M059J (cell line): ENCODE results near the gene EPHA2. TPM values are rescaled to one million over a fixed set of nuclear protein-coding genes. Genes with fewer than 3 reads are reported as not detected.

ENCODE experiments used
- DNase-seq: peaks from one replicate; pipeline ENCODE4 v3.0.0-alpha.2; 2012; ENCODE audit warnings: low read depth
- total RNA-seq: library from RNA; depleted of rRNA; stranded (reverse); fragments of >200 nt; shearing (Covaris generic); gene quantifications from 2 replicates; pipeline ENCODE4 v1.2.3, GENCODE V29; 2014

EPHA2 gene
- total RNA-seq, 1 experiment from 2014 or later: 212 TPM

DNA sequence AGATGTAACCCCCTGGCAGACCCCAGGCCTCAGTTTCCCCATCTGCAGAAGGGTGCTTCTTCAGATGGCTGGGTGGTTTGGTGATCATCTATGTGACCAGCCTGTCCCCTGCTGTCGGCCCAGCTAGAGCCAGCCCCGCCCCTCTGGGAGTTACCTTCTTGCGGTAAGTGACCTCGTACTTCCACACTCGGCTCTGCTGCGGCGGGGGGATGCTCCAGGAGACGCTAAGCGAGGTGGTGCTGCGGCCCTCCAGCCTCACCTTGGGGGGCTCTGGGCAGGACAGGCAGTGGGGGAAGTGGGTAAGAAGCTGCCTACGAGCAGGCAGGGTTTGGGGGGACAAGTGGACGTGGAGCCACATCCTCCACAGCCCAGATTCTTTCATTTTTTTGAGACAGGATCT is 20.4 kb downstream of the EPHA2 start:
- no peak for DNase-seq

DNA sequence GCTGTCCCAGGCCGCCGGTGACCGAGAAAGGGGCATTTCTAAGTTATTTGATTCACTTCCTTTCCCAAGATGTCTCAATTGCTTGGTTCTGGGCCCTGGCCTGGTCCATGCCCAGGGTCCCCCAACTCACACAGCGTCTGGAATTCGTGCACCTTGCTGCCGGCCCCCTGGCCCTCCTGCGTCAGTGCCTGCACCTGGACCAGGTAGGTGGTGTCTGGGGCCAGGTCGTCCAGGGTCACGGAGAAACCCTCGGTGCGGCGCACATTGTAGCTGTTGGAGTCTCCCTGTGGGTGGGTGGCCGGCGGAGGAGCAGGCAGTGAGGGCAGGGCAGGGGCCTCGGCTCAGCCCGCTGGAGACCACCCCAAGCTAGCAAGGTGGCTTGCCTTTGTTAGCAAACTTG is 21.0 kb downstream of the EPHA2 start:
- no peak for DNase-seq

DNA sequence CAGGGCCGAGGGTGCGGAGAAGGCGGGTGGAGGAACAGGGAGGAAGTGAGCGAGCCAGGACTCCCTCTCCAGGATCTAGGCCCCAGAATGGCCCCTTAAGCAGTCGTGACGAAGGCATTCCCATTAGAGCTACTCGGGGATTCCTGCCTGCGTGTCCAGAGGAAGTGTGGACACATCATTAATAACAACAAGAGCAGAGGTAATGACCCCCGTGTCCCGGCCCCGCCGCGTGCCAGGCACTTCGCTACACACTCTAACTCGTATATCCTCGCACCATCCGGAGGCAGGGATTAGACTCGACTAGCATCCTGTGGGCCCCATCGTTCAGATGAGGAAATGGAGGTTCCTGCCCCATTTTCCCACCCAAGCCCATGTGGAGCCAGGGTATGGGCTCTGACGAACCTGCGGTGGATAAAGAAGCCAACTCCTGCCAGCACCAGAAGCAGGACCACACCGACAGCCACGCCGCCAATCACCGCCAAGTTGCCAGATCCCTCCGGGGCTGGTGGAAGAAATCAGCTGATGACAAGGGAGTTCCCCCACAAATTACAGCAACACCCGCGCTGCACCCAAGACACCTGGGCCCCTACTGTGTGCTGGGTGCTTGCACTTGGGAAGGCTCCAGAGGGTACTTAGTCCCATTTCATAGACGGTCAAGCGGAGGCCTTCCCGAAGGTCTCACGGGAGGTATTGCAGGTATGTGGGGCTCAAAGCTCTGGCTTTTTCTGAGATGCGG is 21.6 kb downstream of the EPHA2 start:
- no peak for DNase-seq

DNA sequence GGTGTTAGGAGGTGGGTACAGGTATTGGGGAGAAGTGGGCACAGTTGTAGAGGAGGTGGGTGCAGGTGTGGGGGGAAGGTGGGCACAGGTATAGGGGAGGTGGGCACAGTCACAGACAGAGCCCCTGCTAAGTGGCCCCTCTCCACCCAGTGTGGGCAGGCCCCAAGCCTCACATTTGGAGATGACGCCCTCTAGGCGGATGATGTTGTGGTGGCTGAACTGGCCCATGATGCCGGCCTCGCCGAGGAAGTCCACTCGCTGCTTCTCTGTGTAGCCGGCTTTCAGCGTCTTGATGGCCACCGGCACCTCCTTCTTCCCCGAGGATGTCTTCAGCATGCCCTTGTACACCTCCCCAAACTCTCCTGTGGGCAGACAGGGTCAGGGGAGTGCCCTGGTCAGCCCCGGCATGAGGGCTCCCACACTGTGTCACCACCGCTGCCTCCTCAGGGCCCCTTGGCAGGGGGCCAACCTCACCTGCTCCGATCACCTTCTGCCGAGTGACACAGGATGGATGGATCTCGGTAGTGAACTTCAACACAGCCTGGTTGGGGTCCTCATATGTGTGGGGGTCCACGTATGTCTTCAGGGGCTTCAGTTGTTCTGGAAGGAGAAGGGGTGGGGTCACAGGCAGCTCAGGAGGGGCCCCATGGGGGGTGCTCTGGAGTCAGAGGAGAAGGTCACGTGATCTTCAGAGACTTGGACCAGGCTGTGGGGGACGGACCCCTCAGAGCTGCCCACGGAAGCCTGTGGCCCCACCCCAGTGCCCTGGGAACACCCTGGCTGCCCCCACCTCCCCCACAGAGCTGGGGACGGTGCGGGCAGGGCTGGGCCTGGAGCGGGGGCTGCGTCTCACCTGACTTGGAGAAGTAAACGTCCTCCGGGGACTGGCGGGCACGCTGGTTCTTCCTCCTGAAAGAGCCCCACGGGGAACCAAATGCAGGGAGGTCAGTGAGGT is 22.6 kb downstream of the EPHA2 start:
- DNase-seq: no peak

DNA sequence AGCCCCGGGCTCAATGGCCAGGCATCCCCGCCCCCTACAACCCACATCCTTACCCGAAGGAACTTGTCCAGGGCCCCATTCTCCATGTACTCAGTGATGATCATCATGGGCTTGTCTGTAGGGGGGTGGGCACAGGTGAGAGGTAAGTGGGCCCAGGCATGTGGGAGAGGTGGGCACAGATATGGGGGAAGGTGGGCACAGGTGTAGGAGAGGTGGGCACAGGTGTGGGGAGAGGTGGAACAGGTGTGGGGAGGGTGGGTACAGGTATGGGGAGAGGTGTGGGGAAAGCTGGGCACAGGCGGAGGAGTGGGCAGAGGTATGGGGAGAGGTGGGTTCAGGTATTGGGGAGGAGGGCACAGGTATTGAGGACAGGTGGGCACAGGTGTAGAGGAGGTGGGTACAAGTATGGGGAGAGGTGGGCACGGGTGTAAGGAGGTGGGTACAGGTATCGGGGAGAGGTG is 23.5 kb downstream of the EPHA2 start:
- no peak for DNase-seq

DNA sequence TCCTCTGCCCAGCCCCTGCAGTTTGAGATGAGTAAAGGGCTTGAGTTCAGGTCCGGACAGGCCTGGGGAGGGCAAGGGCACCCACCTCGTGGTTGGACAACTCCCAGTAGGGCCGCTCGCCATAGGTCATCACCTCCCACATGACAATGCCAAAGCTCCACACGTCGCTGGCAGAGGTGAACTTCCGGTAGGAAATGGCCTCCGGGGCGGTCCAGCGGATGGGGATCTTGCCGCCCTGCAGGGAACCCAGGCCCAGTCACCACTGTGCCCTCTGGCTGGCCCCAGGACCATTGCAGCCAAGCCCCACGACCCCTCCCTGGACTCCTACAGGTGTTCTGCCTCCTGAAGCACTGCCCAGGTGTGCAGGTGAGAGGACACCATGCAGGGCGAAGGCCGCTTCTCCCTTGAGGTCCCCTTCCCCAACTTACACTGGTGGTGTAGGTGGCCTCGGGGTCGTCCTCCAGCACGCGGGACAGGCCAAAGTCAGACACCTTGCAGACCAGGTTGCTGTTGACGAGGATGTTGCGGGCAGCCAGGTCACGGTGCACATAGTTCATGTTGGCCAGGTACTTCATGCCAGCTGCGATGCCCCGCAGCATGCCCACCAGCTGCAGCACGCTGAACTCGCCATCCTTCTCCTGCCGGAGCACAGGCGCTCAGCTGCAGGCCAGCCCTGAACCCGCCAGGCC is 24.1 kb downstream of the EPHA2 start:
- DNase-seq: no peak

DNA sequence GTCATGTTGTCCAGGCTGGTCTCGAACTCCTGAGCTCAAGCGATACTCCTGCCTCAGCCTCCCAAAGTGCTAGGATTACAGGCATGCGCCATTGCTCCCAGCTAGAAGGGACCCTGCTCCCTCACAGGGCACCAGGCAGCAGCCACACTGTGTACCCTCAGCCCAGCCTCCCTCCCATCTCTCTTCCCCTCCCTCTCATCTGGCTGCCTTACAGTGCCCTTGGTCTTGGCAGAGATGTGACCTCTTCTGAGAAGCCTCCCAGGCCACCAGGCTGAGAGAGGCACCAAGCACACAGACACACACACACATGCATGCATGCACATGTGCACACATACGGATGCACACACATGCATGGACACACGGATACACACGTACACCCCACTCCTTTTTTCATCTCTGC is 25.0 kb downstream of the EPHA2 start:
- DNase-seq: no peak

DNA sequence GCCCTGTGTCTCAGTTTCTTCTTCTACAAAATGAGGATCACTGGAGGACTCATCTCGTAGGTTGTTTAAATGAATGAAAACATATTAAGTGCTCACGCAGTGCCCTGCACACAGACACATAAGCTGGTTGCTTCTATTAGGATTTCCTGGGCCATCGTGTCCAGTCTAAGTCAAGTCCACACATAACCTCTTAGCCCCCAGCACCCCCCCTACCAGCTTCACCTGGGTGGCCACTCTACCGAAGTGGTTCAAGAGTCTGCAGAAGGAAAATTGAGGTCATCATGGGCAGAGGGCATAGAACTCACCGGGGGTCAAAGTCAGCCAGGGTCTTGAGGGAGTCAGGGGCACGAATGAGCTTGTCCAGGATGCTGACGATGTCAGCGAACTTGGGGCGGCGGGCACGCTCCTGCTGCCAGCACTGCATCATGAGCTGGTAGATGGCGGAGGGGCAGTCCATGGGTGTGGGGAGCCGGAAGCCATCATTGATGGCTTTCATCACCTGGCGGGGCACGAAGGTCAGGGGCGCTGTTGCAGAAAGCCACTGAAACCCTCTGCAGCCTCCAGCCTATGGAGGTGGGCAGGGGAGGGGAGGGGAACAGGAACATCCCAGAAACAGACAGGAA is 25.8 kb downstream of the EPHA2 start:
- DNase-seq: no peak

DNA sequence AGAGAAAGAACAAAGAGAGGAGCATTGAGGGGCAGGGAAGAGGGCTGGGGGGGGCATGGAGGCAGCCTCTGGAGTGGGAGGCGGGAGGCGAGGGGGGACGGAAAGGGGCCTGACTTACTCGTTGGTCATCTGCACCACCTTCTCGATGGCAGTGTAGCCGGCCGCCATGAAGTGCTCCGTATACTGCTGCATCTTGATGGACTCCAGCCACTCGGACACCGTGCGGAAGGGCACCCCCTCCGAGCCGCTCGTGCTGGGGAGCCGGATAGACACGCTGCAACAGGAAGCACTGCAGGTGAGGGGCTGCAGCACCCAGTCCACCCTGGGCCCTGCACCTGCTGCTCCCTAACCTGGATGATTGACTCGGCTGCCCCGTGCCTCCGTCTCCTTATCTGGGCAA is 26.6 kb downstream of the EPHA2 start:
- no peak for DNase-seq

DNA sequence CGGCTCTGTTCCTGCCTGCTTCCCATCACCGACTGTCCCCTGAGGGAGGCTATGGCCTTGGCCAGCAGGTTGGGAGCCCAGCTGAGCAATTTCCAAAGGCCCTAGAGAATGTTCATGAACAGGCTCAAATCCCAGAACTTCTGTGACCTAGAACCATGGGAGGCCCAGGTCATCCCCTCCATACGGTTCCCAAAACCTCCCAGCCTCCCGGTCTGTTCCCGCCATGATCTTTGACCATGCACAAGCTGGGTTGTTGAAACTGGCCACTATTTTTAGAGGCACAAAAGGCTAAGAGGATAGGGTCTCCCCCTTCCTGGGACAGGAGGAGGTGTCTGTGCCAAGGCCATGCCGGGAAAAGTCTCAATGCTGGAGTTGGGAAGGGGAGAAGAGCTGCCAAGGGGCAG is 27.5 kb downstream of the EPHA2 start:
- DNase-seq: no peak

DNA sequence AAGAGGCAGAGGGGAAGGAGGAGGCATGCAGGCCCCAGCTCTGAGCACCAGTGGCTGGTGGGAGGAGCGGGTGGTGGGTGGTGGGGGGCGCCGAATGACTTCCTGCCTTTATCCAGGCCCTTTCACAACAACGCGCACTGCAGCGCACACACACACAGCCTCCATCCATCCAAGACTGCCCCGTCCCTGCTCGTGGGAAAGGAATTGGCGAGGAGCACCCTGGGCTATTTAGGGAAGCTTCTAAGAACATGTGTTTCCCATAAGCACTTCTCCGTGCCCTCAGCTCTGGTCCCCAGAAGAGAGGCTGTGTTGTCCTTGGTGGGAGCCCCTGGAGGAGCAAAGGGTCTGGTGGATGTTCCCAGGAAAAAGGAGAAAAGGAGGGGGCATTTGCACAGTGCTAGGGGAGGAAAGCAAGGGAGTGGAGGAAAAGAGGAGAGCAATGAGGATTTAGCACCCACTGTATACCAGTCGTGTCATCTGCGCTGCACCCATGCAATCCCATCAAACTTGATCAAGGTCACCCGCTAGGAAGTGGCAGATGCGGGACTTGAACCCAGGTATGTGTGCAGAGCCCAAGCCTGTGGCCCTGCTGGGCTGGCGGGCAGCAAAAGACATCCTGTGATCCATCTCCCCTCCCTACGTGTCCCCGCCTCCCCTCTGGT is 28.1 kb downstream of the EPHA2 start:
- no peak for DNase-seq

DNA sequence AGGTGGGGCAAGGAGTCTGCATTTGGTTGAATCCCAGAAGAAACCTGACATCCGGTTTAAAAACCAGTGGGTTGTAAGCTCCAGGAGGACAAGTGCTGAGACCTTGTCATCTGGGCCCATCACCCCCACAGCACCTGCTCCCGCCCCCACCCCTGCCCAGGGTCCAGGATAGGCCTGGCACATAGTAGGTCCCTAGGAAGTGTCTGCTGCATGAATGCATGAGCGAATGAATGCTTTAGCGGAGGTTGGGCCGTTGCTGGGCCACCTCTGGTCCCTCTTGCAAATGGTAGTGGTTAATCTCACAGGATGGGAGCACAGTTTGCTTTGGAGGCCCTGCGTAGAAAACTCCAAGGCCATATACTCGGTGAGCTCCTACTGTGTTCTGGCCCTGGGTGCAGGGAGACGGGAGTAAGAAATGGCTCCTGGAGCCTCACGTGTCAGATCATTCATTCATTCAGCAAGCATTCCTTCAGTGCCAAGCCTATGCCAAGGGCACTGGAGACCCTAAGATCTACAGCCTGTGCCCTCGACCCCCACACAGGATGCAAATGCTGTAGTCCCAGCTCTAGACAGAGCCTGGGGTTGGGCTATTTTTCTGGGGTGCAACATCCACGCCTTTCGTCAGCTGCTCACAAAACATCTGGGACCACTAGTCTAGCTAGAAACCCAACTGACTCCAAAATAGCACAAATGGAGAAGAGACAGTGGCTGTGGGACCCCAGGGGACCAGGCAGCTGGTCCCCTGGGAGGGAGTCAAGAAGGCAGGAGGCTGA is 28.9 kb downstream of the EPHA2 start:
- DNase-seq: peak; percentile 2

DNA sequence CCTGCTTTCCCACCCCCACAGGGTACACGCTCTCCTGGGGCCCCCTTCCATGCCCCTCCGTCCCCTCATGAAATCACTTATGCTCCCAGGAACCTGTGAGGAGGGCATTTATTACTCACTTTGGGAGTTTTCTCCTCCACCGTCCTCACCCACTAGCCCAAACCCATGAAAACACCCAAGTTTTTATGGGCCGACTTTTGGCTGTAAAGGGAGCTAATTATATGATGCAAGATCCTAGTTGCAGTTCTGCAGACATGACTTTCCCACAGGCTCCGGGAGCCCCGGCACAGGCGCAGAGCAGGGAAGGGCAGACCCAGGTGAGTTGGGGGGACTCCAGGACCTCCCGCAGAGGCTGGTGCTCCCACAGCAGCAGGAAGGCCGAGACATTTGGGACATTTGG is 29.7 kb downstream of the EPHA2 start:
- peak; percentile 24 for DNase-seq

DNA sequence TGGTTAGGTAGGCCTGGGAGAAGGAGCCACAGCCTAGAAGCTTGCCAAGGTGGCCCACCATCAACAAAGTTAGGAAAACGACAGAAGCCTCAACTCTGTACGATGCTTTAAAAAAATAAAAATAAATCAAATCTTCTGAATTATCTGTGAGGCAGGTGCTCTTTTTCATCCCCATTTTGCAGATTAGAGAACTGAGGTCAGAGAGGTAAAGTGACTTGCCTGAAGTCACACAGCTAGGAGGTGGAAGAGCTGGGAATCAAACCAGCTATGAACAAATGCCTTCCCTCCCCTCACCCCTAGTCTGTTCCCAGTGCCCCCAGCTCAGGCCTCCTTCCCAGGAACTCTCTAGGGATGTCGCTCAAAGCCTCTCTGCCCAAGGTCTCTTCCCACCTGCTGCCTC is 30.4 kb downstream of the EPHA2 start:
- DNase-seq: no peak

DNA sequence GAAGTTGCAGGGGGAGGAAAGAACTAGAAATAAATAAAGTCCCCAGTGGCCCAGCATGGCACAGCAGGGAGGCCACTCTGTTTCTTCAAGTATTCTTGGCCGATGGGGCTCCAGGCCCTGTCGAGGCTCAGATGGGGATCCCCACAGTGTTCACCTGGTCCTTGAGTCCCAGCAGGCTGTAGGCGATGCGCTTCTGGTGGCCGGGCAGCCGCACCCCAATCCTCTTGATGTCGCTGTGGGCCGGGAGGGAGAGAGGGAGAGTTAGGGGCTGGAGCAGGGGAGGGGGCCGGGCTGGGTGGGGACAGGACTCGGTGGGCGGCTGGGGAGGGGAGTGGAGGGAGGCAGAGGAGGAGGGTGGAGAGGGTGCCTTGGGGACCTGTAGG is 30.8 kb downstream of the EPHA2 start:
- DNase-seq: peak; percentile 19

DNA sequence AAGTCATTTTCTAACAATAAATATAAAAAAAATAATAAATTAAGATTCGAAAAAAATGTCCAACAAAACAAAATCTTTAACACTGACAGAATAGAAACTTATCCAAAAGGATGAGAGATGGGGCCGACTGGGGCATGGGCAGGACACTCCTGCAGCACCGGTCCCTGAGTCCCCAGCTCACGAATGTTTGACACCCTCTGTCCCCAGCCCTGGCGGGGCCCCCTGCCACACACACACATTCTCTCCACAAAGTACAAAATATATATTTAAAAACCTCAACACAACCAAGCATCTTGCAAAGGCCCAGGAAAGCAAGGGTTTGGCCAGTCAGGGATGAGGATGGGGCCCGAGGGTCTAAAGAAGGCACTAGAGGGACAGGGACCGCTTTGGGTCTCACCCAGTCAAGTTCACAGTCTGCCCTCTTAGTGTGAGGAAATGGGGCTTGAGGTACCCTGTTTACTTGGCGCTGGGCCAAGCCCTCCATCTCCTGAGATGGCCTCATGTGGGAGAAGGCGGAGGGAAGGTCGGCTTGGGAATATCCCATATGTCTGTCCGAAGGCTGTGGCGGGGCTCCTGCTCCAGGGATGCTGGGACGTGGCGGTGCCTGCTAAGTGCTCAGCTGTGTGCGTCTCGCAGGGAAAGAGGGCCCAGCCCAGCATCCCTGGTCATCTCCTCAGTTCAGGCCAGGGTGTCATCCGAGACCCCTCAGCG is 31.3 kb downstream of the EPHA2 start:
- peak; percentile 26 for DNase-seq

DNA sequence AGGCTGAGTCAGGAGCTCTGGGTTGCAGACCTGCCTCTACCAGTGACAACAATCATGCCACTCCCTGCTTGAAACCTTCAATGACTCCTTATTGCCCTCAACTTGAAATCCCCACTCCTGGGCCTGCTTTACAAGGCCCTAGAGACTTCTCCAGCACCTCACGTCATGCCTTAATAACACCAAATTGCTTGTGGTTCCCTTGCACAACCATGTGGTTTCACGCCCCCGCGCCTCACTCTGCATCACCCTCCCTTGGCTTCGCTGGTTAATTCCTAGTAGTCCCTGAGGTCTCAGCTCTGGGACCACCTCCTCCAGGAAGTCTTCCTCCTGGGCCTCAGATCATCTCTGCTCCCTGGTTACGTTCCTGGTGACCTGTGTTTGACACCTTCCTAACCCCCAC is 33.0 kb downstream of the EPHA2 start:
- DNase-seq: peak; percentile 94

DNA sequence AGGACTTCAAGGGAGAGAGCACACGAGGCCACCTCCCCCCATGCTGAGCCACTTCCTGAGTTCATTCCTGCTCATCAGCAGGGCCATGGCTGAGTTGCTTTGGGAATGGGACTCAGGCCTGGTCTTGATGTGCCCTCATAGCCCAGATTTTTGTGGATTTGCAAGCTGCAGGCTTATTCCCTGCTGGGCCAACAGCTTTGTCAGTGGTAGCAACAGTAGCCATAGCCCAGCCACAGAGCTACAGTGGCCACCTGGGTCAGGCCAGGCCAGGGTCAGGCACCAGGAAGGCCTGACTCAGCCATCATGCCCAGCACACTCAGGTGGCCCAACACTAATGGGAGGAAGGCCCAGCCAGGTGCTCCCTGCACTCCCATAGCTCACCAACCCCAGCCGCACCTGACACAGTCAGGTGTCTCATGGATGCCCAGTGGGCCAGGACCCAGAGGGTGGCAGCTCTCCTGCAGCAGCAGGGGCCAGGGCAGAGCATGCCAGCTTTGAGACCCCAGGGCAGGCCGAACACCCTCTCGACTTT is 33.5 kb downstream of the EPHA2 start:
- peak; percentile 85 for DNase-seq

DNA sequence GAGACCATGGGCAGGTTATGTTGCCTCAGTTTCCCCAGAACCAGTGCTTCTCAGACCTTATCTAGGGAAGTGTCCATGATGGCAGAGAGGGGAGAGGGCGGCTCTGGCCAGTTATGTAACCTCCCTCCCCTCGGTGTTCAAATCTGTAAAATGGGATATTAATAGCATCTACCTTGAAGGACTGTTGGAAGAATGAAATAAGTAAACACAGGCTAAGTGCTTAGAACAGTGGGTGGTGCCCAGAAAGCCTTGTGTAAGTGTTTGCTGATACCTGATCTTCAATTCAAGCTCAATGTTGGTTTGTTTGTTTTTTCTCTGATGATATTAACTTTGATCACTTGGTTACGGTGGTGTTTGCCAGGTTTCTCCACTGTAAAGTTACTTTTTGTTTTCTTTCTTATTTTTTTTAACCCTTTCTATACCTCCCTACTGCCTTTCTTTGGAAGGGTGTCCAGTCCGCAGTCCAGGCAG is 34.9 kb downstream of the EPHA2 start:
- DNase-seq: peak; percentile 73

DNA sequence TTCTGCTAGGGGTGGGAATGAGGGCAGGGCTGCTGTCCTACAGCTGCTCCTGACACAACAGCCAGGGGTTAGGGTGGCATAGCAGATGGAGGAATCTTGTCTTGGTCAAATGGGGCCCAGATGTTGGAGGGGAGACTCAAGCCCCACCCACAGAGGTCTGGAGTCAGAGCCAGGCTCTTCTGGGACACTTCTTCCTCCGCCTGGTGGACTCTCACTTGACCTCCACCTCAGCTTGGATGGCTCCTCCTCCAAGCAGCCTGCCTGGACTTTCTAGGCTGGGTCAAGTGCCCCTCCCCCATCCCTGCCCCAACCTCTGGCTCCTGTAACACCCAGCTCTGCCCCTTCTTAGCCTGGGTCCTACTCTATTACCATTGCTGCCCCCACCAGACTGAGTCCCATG is 35.5 kb downstream of the EPHA2 start:
- peak; percentile 27 for DNase-seq
